ENCODE measurements around the gene C1orf232.
A peak's percentile ranks its signal among the peaks of the same experiment; 100 is the strongest.

C1orf232 gene

DNA sequence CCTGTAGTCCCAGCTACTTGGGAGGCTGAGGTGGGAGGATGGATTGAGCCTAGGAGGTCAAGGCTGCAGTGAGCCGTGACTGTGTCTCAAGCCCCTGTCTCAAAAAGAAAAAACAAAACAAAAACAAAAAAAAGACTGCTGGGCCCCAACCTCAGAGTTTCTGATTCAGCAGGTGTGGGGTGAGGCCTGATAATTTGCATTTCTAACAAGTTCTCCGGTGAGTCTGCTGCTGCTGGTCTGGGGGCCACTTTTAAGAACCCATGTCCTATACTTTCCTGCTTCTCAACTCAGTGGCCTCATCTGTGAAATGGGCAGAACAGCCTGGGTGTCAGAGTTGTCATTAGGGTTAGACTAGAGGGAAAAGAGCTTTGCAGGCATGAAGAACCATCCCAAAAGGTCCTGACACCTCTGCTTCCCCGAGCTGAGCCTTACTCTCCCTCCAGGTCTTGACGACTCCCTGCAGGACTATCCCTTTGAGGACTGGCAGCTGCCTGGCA, 11.3 kb upstream of the C1orf232 start:
- no peak for DNase-seq (ENCODE audit: low read depth in 2 of 2, low spot score in 1 of 2)

DNA sequence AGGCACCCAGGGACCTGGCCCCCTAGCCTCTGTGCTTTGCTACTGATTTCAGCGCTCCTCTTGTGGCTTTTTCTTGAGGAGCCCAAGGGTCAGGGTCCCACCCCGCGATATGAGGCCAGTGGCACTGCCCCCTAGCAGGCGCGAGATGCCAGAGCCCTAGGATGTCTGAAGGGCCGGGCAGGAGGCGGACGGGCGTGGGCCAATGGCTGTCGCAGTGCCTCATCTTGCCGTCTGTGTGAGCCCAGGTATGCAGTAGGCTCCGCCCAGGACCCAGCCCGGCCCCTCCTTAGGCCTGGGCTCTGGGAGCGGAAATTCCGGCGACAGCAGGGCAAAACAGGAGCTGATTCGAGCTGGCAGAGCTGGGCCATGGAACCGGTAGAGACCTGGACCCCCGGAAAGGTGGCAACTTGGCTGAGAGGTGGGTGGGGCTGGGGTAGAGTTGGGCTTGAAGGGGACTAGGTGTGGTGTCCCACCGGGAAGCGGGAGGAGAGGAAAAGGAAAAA, 8.5 kb upstream of the C1orf232 start, which contains the start of gene CNKSR1:
Gene CNKSR1 (plus strand): TSS at position 310 of the 503 bp plus-strand sequence. CDS start 57 bp downstream, at position 367.
- DNase-seq (ENCODE audit: low read depth in 2 of 2, low spot score in 1 of 2): no peak

DNA sequence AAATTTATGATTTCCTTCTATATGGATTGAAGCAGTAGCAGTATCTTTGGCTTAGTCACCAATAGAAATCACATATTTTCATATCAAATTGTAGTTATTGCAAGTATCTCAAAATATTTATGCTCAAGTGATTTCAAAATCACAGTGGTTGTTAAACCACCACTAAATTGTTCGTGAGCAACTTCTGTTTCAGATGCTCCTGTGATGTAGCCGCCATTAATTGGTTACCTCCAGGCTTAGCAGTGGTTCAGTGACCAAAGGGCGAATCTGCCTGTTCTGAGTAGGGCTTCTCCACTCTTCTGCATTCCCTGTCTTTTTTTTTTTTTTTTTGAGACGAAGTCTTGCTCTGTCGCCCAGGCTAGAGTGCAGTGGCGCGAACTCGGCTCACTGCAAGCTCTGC, 6.6 kb upstream of the C1orf232 start:
- no peak for DNase-seq (ENCODE audit: low read depth in 2 of 2, low spot score in 1 of 2)

- DNase-seq (ENCODE audit: low read depth in 2 of 2, low spot score in 1 of 2): no peak
Observed at GRCh38 chr1:26171084-26172072, 2.6 kb upstream of the C1orf232 start, which contains the start of gene ZNF593OS. Gene ZNF593OS (minus strand): TSS chr1:26171832. CDS start chr1:26171661, 171 bp downstream.

DNA sequence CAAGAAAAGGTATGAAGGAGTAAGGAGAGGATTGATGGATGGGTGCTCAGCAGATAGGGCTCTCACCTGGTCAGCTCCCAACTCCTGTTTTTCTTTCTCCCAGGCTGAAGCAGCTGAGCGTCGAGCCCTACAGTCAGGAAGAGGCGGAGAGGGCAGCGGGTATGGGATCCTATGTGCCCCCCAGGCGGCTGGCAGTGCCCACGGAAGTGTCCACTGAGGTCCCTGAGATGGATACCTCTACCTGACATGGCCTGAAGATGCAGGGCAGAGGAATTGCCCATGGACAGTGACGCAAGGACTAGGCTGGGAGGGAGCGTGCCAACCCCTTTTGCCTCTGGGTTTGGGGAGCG, 1.7 kb upstream of the C1orf232 start:
- no peak for DNase-seq (ENCODE audit: low read depth in 2 of 2, low spot score in 1 of 2)

DNA sequence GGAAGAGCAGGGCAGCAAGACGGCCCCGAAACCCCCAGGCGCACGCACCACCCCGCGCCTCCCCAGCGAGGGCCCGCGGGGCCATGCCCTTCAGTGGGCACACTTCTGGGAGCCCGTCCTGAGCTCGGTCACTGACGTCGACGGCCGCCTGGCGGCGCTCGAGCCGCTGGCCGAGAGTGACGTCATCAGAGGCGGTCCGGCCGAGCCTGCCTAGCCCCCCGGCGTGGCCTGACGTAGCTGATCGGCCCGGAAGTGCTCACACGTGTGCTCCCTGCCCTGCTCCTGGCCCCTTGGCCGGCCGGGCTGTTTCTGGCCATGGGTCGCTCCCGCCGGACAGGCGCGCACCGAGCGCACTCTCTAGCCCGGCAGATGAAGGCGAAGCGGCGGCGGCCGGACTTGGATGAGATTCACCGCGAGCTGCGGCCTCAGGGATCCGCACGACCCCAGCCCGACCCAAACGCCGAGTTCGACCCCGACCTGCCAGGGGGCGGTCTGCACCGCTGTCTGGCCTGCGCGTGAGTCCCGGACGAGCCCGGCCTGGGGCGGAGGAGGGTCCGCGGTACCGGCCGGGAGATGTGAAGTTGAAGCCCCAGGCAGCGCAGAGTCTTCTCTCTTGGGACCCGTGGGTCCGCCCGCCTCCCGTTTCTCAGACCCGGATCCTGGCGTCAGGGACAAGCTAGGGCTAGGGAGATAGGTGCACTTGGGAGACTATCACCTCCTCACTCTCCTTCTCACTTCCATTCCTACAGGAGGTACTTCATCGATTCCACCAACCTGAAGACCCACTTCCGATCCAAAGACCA, 1.1 kb upstream of the C1orf232 start, which contains the start of gene ZNF593:
Gene ZNF593 (plus strand): TSS at position 240 of the 803 bp plus-strand sequence. CDS start 76 bp downstream, at position 316.
- peak; percentile 69 to 74 for DNase-seq (ENCODE audit: low read depth in 2 of 2, low spot score in 1 of 2)

DNA sequence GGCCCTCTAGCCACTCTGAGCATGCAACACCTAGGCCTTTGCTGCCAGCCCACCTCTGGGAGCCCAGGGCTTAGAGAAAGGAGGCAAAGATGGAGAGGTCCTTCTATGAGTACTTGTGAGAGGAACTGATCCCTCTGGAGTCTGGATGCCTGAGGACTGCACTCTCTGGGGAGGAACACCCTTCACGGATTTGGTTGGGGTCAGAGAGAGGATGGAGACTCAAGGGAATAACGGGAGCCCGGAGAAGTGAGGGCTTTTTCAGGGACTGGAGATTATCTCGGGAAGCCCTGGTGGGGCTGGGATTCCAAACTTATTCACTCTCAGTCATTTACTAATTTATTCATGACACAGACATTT, 413 bp upstream of the C1orf232 start:
- DNase-seq (ENCODE audit: low read depth in 2 of 2, low spot score in 1 of 2): no peak

- no peak for DNase-seq (ENCODE audit: low read depth in 2 of 2, low spot score in 1 of 2)
Observed at GRCh38 chr1:26166719-26167281, 2.0 kb downstream of the C1orf232 start.

- DNase-seq (ENCODE audit: low read depth in 2 of 2, low spot score in 1 of 2): no peak
Observed at GRCh38 chr1:26164861-26165842, 3.6 kb downstream of the C1orf232 start.

GRCh38 chr1:26164036-26164860, 4.5 kb downstream of the C1orf232 start:
- peak in 1 of 2 donors; percentile 20 for DNase-seq (ENCODE audit: low read depth in 2 of 2, low spot score in 1 of 2)

GRCh38 chr1:26163684-26164035, 5.1 kb downstream of the C1orf232 start:
- DNase-seq (ENCODE audit: low read depth in 2 of 2, low spot score in 1 of 2): no peak

- DNase-seq (ENCODE audit: low read depth in 2 of 2, low spot score in 1 of 2): no peak
Observed at GRCh38 chr1:26162220-26162709, 6.5 kb downstream of the C1orf232 start.

GRCh38 chr1:26161415-26162219, 7.1 kb downstream of the C1orf232 start:
- no peak for DNase-seq (ENCODE audit: low read depth in 2 of 2, low spot score in 1 of 2)

- no peak for DNase-seq (ENCODE audit: low read depth in 2 of 2, low spot score in 1 of 2)
Observed at GRCh38 chr1:26160527-26161414, 8.0 kb downstream of the C1orf232 start.

GRCh38 chr1:26159743-26160039, 9.1 kb downstream of the C1orf232 start:
- DNase-seq (ENCODE audit: low read depth in 2 of 2, low spot score in 1 of 2): no peak

GRCh38 chr1:26158908-26159742, 9.6 kb downstream of the C1orf232 start, which contains the start of gene FAM110D:
Gene FAM110D (plus strand): TSS chr1:26159079. CDS start chr1:26161292, 2,213 bp downstream.
- no peak for DNase-seq (ENCODE audit: low read depth in 2 of 2, low spot score in 1 of 2)
